Esophagus squamous epithelium (tissue), 5 donors: Measurements from ENCODE around the gene UBA7. TPM values are rescaled to one million over a fixed set of nuclear protein-coding genes. Genes with fewer than 3 reads are reported as not detected.

Source experiments
- DNase-seq: peaks from one replicate; lab custom pipeline; 2025; lab: John Stamatoyannopoulos, UW
- H3K27ac ChIP-seq, 4 donors: fragments of 200-600 bp; sonication (generic); one replicate each; pipeline ENCODE4 v1.5.1; 2016 to 2019; ENCODE audit warnings: mild to moderate bottlenecking in 1 of 4
- H3K27me3 ChIP-seq, 4 donors: fragments of 200-600 bp; sonication (generic); 1 replicate in 3 of 4; 2 replicates in 1 of 4; pipeline versions ENCODE4 v1.5.1 to v1.6.0; 2017 to 2021; ENCODE audit warnings: antibody characterized with exemption in 1 of 4
- H3K36me3 ChIP-seq, 3 donors: fragments of 200-600 bp; sonication (generic); one replicate each; pipeline ENCODE4 v1.5.1; 2016 to 2019
- H3K4me1 ChIP-seq, 3 donors: fragments of 200-600 bp; sonication (generic); one replicate each; pipeline ENCODE4 v1.5.1; 2017 to 2019
- H3K4me3 ChIP-seq, 4 donors: fragments of 200-600 bp; sonication (generic); 1 replicate in 3 of 4; 2 replicates in 1 of 4; pipeline ENCODE4 v1.5.1; 2016 to 2019; ENCODE audit warnings: mild to moderate bottlenecking in 2 of 4, moderate library complexity in 1 of 4
- H3K9me3 ChIP-seq, 3 donors: fragments of 200-600 bp; sonication (generic); one replicate each; pipeline ENCODE4 v1.5.1; 2016 to 2019
- POLR2A ChIP-seq, 4 donors: fragments of 450-650 bp; IDR thresholded peaks; one replicate each; pipeline ENCODE4 v1.6.1; 2017; ENCODE audit warnings: antibody characterized with exemption in 4 of 4, mild to moderate bottlenecking in 4 of 4, moderate library complexity in 3 of 4
- WGBS, 2 donors: methylation state at CpG; one replicate each; pipeline ENCODE4 v1.1.5; 2018; 5-methylcytosine and 5-hydroxymethylcytosine counted together
- intact Hi-C: fragments of 100-400 bp; cut with DNase I; formaldehyde crosslinking; loops from one replicate; pipeline ENCODE4 v1.15.0; 2022
- total RNA-seq, 4 donors: library from RNA; depleted of rRNA; stranded (reverse); fragments of >200 nt; gene quantifications; one replicate each; pipeline ENCODE4 v1.1.0, GENCODE V29; 2016
- TF ChIP-seq, protein P1 (sequence below), 6 experiments: fragments of 450-650 bp in 4 of 6; fragments of 200-600 bp in 2 of 6; sonication (generic) in 2 of 6; IDR thresholded peaks; one replicate each; pipeline ENCODE4 v1.5.1; 2016 to 2019; ENCODE audit warnings: antibody characterized with exemption in 6 of 6, mild to moderate bottlenecking in 4 of 6, moderate library complexity in 4 of 6
- donor health status: DM: yes; HTN: yes; CAD: no.

The UBA7 gene
- total RNA-seq, 4 donors from 2014 or later = 8.1 to 43.3 (median 33.8) TPM

- no peak overlapping the region for H3K27ac ChIP-seq
- intact Hi-C loops = loop anchor here (5.0 kb wide), 1 partner anchor 101 kb away; the partner anchor contains the start of gene MST1R
- H3K9me3 ChIP-seq = no peaks in the 10 kb centered on the region
- peaks cover 33 to 49% (median 38%) of the 10 kb centered on the region in 3 donors for H3K4me1 ChIP-seq
- peaks cover 0 to 2% (median 0%) of the 10 kb centered on the region in 4 donors for H3K27me3 ChIP-seq
- WGBS, 2 donors = 90% methylated on average over 2 of the region's 2 CpGs
- no peak for DNase-seq
- H3K4me3 ChIP-seq = no peak overlapping the region
- TF ChIP-seq, protein P1, sequence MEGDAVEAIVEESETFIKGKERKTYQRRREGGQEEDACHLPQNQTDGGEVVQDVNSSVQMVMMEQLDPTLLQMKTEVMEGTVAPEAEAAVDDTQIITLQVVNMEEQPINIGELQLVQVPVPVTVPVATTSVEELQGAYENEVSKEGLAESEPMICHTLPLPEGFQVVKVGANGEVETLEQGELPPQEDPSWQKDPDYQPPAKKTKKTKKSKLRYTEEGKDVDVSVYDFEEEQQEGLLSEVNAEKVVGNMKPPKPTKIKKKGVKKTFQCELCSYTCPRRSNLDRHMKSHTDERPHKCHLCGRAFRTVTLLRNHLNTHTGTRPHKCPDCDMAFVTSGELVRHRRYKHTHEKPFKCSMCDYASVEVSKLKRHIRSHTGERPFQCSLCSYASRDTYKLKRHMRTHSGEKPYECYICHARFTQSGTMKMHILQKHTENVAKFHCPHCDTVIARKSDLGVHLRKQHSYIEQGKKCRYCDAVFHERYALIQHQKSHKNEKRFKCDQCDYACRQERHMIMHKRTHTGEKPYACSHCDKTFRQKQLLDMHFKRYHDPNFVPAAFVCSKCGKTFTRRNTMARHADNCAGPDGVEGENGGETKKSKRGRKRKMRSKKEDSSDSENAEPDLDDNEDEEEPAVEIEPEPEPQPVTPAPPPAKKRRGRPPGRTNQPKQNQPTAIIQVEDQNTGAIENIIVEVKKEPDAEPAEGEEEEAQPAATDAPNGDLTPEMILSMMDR (IDR thresholded peaks at IDR 0.05) = no peak
- no peak for TF ChIP-seq POLR2A (IDR thresholded peaks at IDR 0.05)
- peaks cover 0 to 5% (median 0%) of the 10 kb centered on the region in 3 donors for H3K36me3 ChIP-seq
Measured at GRCh38 chr3:49801160-49801559, 12.6 kb downstream of the UBA7 start.

- 53 to 62% methylated on average over 3 to 4 of the region's 4 CpGs for WGBS, 2 donors
- DNase-seq = no peak
- no peak within 1 kb of the TSS for H3K4me3 ChIP-seq
- peaks cover 0 to 2% (median 0%) of the 10 kb centered on the region in 4 donors for H3K27me3 ChIP-seq
- TF ChIP-seq, protein P1 (IDR thresholded peaks at IDR 0.05) = no peak
- TF ChIP-seq POLR2A (IDR thresholded peaks at IDR 0.05) = no peak
- H3K9me3 ChIP-seq = no peaks in the 10 kb centered on the region
- H3K36me3 ChIP-seq = peaks cover 0 to 5% (median 0%) of the 10 kb centered on the region in 3 donors
- H3K27ac ChIP-seq = peak within 1 kb of the TSS in 1 of 4 donors; percentile 42
- intact Hi-C loops = loop anchor here (5.0 kb wide), 1 partner anchor 103 kb away; the partner anchor contains the start of gene MST1R
- peaks cover 20 to 35% (median 24%) of the 10 kb centered on the region in 3 donors for H3K4me1 ChIP-seq
Measured at GRCh38 chr3:49799761-49800160, 14.0 kb downstream of the UBA7 start, which contains the start of gene CDHR4. CDHR4 (minus strand) TSS chr3:49799873; CDS start chr3:49799812, 61 bp downstream.

GRCh38 chr3:49799105-49799504 lies 14.6 kb downstream of the UBA7 start:
- H3K4me1 ChIP-seq = peaks cover 13 to 29% (median 17%) of the 10 kb centered on the region in 3 donors
- no peak overlapping the region for H3K4me3 ChIP-seq
- TF ChIP-seq, protein P1 (IDR thresholded peaks at IDR 0.05) = no peak
- no peak for TF ChIP-seq POLR2A (IDR thresholded peaks at IDR 0.05)
- no peaks in the 10 kb centered on the region for H3K36me3 ChIP-seq
- DNase-seq = no peak
- H3K27me3 ChIP-seq = peaks cover 0 to 2% (median 0%) of the 10 kb centered on the region in 4 donors
- intact Hi-C loops = no loop called here
- peak overlapping the region in 1 of 4 donors; percentile 42 for H3K27ac ChIP-seq
- H3K9me3 ChIP-seq = no peaks in the 10 kb centered on the region
- WGBS, 2 donors = 63% methylated on average over 1 of the region's 1 CpG; no CpG with 5 or more reads in 1 of the 2 donors

GRCh38 chr3:49794926-49795905 lies 18.5 kb downstream of the UBA7 start:
- peaks cover 0 to 11% (median 8%) of the 10 kb centered on the region in 3 donors for H3K4me1 ChIP-seq
- TF ChIP-seq POLR2A (IDR thresholded peaks at IDR 0.05) = no peak
- TF ChIP-seq, protein P1 (IDR thresholded peaks at IDR 0.05) = no peak
- H3K36me3 ChIP-seq = no peaks in the 10 kb centered on the region
- no peak overlapping the region for H3K27ac ChIP-seq
- H3K9me3 ChIP-seq = no peaks in the 10 kb centered on the region
- 76 to 79% methylated on average over 7 to 15 of the region's 24 CpGs for WGBS, 2 donors
- DNase-seq = no peak
- H3K27me3 ChIP-seq = no peaks in the 10 kb centered on the region
- intact Hi-C loops = no loop called here
- no peak overlapping the region for H3K4me3 ChIP-seq
